Neural cell (in vitro differentiated cells): ENCODE measurements around the gene FSCN2. TPM values are rescaled to one million over a fixed set of nuclear protein-coding genes. Genes with fewer than 3 reads are reported as not detected.

Experiments
- H2AFZ ChIP-seq: fragments of 200-600, 300-800 bp; sonication (generic), shearing (Covaris generic); 2 replicates; pipeline ENCODE4 v1.6.0; 2014; ENCODE audit warnings: low read depth, mild to moderate bottlenecking, antibody characterized with exemption, low read length, moderate library complexity
- H3F3A ChIP-seq: fragments of 200-600 bp; shearing (Covaris generic); 2 replicates; pipeline ENCODE4 v1.6.1; 2016; ENCODE audit warnings: mild to moderate bottlenecking, moderate library complexity, mixed read lengths, antibody characterized with exemption, low read length; ENCODE audit not compliant: insufficient read depth, poor library complexity, severe bottlenecking
- H3K27ac ChIP-seq: fragments of 200-600, 300-800 bp; sonication (generic), shearing (Covaris generic); 2 replicates; pipeline ENCODE4 v1.5.1; 2014; ENCODE audit warnings: mild to moderate bottlenecking, low read length, moderate library complexity
- H3K27me3 ChIP-seq: fragments of 300-800, 200-600 bp; sonication (generic), shearing (Covaris generic); 2 replicates; pipeline ENCODE4 v1.6.0; 2014; ENCODE audit warnings: mild to moderate bottlenecking, low read depth, low read length, moderate library complexity; ENCODE audit not compliant: insufficient read depth
- H3K36me3 ChIP-seq: fragments of 300-800, 200-600 bp; sonication (generic), shearing (Covaris generic); 2 replicates; pipeline ENCODE4 v1.5.1; 2014; ENCODE audit warnings: mild to moderate bottlenecking, antibody characterized with exemption, low read length, moderate library complexity; ENCODE audit not compliant: insufficient read depth
- H3K4me2 ChIP-seq: fragments of 300-800, 200-600 bp; sonication (generic), shearing (Covaris generic); 2 replicates; pipeline ENCODE4 v1.6.0; 2014; ENCODE audit warnings: mild to moderate bottlenecking, low read length
- H3K4me3 ChIP-seq: fragments of 300-800, 200-600 bp; sonication (generic), shearing (Covaris generic); 2 replicates; pipeline ENCODE4 v1.5.1; 2014; ENCODE audit warnings: mild to moderate bottlenecking, low read length, moderate library complexity
- H3K79me2 ChIP-seq: fragments of 200-600 bp; shearing (Covaris generic); replicated peaks from 2 replicates; pipeline ENCODE4 v1.6.0; 2014; ENCODE audit warnings: mild to moderate bottlenecking, low read length, moderate library complexity; ENCODE audit not compliant: insufficient read depth
- H3K9ac ChIP-seq: fragments of 300-800, 200-600 bp; sonication (generic), shearing (Covaris generic); 2 replicates; pipeline ENCODE4 v1.6.1; 2016; ENCODE audit warnings: mild to moderate bottlenecking, low read length, mixed read lengths
- H3K9me2 ChIP-seq: fragments of 200-600 bp; shearing (Covaris generic); 2 replicates; pipeline ENCODE4 v1.6.1; 2016; ENCODE audit warnings: mild to moderate bottlenecking, low read length, mixed read lengths; ENCODE audit not compliant: insufficient read depth
- H3K9me3 ChIP-seq: fragments of 200-600, 300-800 bp; sonication (generic), shearing (Covaris generic); 2 replicates; pipeline ENCODE4 v1.6.1; 2016; ENCODE audit warnings: mild to moderate bottlenecking, mixed run types, low read length, moderate library complexity, mixed read lengths
- H4K20me1 ChIP-seq: fragments of 200-600 bp; shearing (Covaris generic); 2 replicates; pipeline ENCODE4 v1.6.1; 2016; ENCODE audit warnings: mild to moderate bottlenecking, mixed run types; ENCODE audit not compliant: insufficient read depth
- MXI1 ChIP-seq: fragments of 450-650 bp; conservative IDR thresholded peaks from 2 replicates; pipeline ENCODE4 v1.6.1; 2014; ENCODE audit warnings: antibody characterized with exemption, mild to moderate bottlenecking; ENCODE audit not compliant: poor library complexity, severe bottlenecking
- RAD21 ChIP-seq: fragments of 450-650 bp; conservative IDR thresholded peaks from 2 replicates; pipeline ENCODE4 v1.6.1; 2014; ENCODE audit warnings: antibody characterized with exemption, mild to moderate bottlenecking, moderate library complexity
- SMC3 ChIP-seq: fragments of 450-650 bp; conservative IDR thresholded peaks from 2 replicates; pipeline ENCODE4 v1.6.1; 2014; ENCODE audit warnings: antibody characterized with exemption, mild to moderate bottlenecking, moderate library complexity; ENCODE audit not compliant: poor library complexity
- TAF1 ChIP-seq: IDR thresholded peaks from 2 replicates; pipeline ENCODE4 v1.6.1; 2012; ENCODE audit warnings: low read depth
- polyA plus RNA-seq: library from polyadenylated mRNA; depleted of rRNA; stranded (reverse); fragments of >200 nt; gene quantifications from 2 replicates; pipeline ENCODE4 v1.2.3, GENCODE V29; 2014
- TF ChIP-seq, protein P1 (sequence below): IDR thresholded peaks from 2 replicates; pipeline ENCODE4 v1.6.1; 2012; ENCODE audit warnings: borderline replicate concordance
- TF ChIP-seq, protein P2 (sequence below): fragments of 450-650 bp; IDR thresholded peaks from 2 replicates; pipeline ENCODE4 v1.5.1; 2014; ENCODE audit warnings: antibody characterized with exemption, mild to moderate bottlenecking, moderate library complexity; ENCODE audit not compliant: poor library complexity, severe bottlenecking

Gene FSCN2
- polyA plus RNA-seq, 1 donor from 2014 or later = 4.8 TPM

DNA sequence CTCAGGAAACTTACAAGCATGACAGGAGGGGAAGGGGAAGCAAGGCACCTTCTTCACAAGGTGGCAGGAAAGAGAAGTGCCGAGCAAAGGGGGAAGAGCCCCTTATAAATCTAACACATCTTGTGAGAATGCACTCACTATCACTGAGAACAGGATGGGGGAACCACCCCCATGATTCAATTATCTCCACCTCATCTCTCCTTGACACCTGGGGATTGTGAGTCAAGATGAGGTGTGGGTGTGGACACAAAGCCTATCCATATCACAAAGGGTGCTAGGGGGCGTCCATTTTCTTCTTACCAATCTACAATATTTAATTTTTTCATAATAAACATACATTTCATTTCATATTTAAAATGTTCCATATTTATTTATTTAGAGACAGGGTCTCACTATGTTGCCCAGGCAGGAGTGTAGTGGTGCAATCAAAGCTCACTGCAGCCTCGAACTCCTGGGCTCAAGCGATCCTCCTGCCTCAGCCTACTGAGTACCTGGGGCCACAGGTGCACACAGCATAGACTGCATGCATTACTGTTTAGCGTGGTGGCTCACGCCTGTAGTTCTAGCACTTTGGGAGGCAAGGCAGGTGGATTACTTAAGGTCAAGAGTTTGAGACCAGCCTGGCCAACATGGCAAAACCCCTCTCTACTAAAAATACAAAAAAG, 50.5 kb downstream of the FSCN2 start:
- Histone ChIP-seq H3K9me3 (no peaks in the 10 kb centered on the region), H3K79me2 (no peaks in the 10 kb centered on the region), H3K36me3 (no peaks in the 10 kb centered on the region), H3F3A (no peaks in the 10 kb centered on the region), H3K9me2 (no peaks in the 10 kb centered on the region), H3K27me3 (no peaks in the 10 kb centered on the region), H3K27ac (no peak overlapping the region), H4K20me1 (no peaks in the 10 kb centered on the region), H3K4me2 (no peak overlapping the region), H3K9ac (no peak overlapping the region), H2AFZ (no peak overlapping the region), H3K4me3 (no peak overlapping the region)
- TF ChIP-seq TAF1 (no peak), MXI1 (no peak)
- TF ChIP-seq, protein P1, sequence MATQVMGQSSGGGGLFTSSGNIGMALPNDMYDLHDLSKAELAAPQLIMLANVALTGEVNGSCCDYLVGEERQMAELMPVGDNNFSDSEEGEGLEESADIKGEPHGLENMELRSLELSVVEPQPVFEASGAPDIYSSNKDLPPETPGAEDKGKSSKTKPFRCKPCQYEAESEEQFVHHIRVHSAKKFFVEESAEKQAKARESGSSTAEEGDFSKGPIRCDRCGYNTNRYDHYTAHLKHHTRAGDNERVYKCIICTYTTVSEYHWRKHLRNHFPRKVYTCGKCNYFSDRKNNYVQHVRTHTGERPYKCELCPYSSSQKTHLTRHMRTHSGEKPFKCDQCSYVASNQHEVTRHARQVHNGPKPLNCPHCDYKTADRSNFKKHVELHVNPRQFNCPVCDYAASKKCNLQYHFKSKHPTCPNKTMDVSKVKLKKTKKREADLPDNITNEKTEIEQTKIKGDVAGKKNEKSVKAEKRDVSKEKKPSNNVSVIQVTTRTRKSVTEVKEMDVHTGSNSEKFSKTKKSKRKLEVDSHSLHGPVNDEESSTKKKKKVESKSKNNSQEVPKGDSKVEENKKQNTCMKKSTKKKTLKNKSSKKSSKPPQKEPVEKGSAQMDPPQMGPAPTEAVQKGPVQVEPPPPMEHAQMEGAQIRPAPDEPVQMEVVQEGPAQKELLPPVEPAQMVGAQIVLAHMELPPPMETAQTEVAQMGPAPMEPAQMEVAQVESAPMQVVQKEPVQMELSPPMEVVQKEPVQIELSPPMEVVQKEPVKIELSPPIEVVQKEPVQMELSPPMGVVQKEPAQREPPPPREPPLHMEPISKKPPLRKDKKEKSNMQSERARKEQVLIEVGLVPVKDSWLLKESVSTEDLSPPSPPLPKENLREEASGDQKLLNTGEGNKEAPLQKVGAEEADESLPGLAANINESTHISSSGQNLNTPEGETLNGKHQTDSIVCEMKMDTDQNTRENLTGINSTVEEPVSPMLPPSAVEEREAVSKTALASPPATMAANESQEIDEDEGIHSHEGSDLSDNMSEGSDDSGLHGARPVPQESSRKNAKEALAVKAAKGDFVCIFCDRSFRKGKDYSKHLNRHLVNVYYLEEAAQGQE = no peak
- TF ChIP-seq, protein P2, sequence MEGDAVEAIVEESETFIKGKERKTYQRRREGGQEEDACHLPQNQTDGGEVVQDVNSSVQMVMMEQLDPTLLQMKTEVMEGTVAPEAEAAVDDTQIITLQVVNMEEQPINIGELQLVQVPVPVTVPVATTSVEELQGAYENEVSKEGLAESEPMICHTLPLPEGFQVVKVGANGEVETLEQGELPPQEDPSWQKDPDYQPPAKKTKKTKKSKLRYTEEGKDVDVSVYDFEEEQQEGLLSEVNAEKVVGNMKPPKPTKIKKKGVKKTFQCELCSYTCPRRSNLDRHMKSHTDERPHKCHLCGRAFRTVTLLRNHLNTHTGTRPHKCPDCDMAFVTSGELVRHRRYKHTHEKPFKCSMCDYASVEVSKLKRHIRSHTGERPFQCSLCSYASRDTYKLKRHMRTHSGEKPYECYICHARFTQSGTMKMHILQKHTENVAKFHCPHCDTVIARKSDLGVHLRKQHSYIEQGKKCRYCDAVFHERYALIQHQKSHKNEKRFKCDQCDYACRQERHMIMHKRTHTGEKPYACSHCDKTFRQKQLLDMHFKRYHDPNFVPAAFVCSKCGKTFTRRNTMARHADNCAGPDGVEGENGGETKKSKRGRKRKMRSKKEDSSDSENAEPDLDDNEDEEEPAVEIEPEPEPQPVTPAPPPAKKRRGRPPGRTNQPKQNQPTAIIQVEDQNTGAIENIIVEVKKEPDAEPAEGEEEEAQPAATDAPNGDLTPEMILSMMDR = no peak

DNA sequence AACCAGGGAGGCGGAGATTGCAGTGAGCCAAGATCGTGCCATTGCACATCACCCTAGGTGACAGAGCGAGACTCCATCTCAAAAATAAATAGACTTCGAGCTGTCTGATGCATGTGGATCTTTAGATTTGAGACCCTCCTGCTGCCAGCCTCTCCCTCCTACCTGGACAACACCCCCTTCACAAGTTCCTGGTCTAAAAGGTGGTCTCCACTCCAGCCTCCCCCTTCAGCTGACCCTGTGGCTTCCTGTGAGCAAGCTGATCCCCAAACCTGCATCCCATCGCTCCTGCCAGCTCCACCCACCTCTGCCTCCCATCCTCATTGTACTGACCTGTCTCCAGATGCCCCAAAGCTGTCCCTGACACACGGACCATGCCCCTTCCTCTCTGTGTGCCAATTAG, 51.1 kb downstream of the FSCN2 start:
- Histone ChIP-seq H3K27ac (no peak overlapping the region), H3K79me2 (no peaks in the 10 kb centered on the region), H3K36me3 (peaks cover 2% of the 10 kb centered on the region), H3F3A (no peaks in the 10 kb centered on the region), H3K9ac (no peak overlapping the region), H3K27me3 (no peaks in the 10 kb centered on the region), H2AFZ (no peak overlapping the region), H3K9me3 (no peaks in the 10 kb centered on the region), H3K9me2 (no peaks in the 10 kb centered on the region), H3K4me3 (no peak overlapping the region), H3K4me2 (no peak overlapping the region), H4K20me1 (no peaks in the 10 kb centered on the region)
- TF ChIP-seq RAD21 (no peak), SMC3 (no peak)
- TF ChIP-seq, protein P1 = no peak
